GM19023 (cell line): ENCODE results near the gene C8G.
A peak's percentile ranks its signal among the peaks of the same experiment; 100 is the strongest.

Experiments
- ATAC-seq: cut with Tn5 transposase; IDR thresholded peaks from one replicate; pipeline ENCODE4 v1.9.1; 2021; ENCODE audit warnings: mild to moderate bottlenecking, moderate library complexity; ENCODE audit not compliant: unreplicated experiment

Gene C8G

DNA sequence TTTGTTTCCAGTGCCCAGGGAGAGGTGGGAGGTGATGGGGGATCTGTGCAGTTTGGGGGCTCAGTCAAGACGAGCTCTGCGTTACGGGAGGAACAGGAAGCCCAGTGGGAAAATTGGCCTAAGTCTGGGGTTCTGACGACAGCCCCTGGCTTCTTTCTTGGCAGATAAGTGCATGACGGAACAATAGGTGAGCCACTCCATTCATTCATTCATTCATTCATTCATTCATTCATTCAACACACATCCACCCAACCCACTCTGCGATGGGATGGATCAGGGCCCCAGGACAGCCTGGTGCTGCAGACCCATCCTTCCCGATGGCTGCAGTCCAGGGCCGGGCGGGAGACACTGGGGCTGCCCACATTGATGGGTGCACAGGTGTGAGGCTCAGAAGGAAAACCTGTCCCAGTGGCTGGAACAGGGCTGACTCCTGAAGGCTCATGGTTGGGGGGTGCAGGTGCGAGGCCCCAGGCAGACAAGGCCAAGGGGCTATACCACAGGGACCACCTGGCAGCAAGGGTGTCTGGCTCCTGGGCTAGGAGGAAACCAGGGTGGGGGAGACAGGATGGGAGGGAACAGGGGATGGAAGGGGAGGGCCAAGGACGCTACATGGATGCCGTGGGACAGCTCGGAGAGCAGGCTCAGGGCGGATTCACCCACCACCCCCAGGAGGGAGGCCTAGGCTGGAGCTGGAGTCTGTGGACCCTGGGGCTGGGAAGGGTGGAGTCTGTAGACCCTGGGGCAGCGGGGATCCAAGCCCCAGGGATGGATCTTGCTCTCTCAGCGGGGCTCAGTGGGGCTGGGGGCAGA, 35.8 kb downstream of the C8G start:
- ATAC-seq = no peak

DNA sequence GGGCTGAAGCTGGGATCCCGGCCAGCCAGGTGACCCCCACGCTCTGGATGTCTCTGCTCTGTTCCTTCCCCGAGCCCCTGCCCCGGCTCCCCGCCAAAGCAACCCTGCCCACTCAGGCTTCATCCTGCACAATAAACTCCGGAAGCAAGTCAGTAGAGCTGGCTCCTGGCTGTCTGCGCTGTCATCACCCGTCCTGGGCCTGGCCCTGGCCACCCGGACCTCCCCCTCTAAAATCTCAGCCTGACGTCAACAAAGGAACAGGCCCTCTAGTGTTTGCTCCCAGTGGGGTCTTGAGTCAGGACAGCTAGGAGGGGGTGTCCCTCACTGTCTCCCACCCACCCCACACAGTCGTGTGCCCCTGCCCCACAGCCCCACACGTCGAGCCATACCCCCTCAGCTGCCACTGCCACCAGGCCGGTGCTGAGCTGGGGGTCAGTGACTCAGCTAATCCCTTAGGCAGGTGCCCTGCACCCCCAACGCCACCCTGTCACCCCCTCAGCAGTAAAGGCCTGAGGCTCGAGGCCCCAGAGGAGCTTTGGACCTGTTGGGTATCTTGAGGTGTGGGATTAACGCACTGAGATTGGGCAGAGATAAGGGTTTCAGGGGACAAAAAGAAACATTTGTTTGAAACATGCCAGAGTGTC, 36.7 kb downstream of the C8G start:
- no peak for ATAC-seq

DNA sequence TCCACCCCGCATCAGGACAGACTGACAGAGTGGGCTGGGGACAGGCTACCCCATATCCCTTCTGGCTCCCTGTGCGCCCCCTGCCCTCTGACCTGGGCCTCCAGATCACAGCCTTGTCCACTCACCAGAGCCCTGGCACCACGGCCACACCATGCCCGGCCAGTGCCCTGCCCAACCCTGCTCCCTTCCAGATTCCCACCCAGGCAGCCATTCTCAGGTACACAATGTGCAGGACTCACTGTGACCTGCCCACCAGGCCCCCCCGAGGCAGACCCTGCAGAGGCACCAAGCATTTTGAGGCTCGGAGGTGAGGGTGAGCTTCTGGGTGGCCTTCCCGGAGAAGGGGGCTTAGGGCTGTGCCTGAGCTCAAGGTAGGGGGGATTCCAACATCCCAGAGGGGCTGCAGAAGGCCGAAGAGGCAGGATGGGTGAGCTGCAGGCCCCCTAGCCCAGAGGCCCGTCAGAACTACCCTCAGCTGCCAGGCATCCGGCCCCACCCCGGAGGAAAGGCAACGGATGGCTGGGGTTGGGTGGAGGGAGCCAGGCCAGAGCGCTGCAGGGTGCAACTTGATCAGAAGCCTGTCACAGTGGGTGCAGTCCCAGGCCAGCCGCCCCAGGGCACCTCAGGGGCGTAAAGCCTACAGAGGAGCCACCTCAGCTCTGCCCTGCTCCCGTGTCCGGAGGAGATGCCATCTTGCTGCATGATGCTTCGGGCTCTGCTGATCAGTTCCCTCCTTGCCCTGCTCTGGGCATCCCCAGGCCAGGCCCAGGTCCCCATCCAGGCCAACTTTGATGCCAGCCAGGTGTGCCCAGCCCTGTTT, 37.4 kb downstream of the C8G start, which contains the start of gene LCNL1:
LCNL1 (plus strand) TSS at position 762 of the 820 bp plus-strand sequence. CDS start 594 bp downstream, outside the sequence.
- no peak for ATAC-seq

DNA sequence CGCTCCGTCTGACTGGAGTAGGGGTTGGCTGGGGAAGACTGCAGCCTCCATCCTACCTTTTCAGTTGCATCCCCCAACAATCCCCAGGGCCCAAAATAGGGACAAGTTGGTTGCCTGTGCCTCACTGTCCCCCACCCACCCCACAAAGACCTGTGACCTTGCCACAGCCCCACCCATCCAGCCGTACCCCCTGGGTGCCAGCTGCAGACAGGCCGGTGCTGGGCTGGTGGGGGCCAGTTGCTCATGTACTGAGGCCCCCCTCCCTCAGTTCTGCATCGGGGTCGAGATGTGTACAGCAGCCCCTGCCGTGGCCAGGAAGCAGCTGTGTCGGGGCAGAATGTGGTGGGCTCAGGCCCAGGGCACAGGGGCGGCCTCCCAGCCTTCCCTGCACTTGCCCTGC, 38.1 kb downstream of the C8G start:
- no peak for ATAC-seq

DNA sequence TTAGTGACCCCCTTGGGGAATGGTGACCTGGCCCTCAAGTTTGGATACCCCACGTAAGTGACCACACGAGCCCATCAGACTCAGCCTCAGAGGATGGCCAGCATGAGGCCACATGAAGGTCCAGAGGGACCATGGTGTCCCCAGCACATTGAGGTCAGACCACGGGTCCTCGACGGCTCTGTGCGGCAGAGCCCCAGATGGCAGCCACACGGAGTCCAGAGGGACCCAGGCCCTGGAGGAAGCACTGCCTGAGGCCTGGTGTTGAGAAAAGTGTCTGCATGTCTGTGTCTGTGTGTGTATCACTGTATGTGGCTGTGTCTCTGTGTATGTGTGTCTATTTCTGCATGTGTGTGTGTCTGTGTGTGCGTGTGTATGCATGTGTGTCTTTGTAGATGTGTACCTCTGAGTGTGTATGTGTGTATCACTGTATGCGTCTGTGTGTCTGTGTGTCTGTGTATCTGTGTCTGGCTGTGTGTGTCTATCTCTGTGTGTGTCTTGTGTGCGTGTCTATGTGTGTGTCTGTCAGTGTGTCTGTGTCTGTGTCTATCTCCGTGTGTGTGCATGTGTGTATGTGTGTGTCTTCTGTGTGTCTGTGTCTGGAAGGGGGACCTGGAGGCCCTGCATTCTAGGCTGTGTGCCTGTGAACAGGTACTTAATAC, 38.7 kb downstream of the C8G start:
- no peak for ATAC-seq

DNA sequence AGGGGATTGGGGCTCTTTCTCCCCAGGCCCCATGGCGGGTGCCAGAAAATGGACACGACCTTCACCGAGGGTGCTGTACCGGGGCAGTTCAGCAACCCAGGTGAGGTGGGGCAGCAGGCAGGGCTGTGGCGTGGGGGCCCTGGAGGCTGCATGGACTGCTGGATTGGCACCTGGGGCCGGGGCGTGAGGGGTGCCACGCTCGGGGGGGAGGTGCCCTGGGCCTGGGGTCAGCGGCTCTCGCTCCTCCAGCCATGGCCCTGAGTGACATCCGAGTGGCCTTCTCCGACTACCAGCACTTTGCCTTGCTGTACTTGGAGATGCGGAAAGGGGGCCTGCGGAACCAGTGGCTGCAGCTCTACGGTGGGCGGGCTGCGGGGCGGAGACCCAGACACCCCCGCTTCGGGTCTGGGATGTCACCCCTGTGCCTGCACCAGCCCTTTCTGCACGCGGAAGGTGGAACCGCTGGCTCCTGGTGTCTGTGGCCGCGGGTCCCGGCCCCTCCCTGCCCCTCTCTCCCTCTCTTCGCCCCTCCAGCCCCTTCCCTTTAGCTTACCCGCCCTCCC, 39.5 kb downstream of the C8G start:
- ATAC-seq = no peak

DNA sequence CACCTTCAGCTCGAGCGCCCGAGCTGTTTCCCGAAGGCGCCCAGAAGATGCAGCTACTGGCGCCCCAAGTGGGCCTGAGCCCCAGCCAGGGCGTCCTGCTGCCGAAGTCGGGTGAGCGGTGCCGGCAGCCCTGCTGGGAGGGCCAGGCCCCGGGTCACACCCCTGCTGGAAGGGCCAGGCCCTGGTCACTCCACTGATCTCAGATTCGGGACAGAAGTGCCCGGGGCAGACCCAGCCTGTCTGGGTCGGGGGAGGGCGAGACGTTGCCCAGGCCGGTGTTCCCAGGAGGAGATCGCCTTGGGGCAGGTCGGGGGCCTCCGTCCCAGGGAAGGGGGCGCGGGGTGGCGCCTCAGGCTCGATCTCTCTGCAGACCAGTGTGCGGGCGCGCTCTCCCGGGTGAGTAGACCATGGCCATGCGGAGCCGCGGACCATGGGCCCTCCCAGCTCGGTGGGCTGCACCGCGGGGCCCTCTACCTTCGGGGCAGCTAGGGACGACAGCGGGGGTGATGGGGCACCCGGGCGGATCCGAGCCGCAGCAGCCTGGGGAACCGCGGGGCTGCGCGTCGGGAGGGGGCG, 40.1 kb downstream of the C8G start:
- ATAC-seq = no peak

DNA sequence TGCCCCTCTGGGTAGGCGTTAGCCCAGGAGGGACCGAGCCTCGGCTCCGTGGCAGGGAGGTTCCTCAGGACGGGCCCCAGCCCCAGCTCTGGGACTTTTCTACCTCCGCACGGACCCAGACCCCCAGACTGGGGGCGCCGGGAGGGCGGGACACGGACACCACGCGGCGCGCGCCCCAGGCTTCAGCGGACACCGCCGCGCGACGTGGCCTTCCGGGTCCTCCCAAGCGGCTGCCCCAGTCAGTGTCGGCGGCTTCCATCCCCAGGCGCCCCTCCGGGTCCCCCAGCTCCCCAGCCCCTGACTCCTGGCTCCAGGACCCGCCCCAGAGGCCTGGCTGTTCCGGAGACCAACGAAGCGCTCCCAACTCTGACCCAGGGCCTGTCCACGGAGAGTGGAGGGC, 40.8 kb downstream of the C8G start:
- no peak for ATAC-seq

DNA sequence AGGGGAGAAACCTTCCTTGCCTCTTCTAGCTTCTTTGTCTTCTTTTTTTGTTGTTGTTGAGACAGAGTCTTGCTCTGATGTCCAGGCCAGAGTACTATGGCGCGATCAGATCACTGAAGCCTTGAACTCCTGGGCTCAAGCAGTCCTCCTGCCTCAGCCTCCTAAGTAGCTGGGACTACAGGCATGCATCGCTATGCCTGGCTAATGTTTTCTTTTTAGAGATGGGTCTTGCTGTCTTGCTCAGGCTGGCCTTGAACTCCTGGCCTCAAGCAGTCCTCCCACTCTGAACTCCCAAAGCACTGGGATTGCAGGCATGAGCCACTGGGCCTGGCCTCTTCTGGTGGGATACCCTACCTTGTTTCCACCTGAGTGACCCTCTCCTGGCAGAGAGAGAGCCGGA, 43.8 kb downstream of the C8G start:
- no peak for ATAC-seq

DNA sequence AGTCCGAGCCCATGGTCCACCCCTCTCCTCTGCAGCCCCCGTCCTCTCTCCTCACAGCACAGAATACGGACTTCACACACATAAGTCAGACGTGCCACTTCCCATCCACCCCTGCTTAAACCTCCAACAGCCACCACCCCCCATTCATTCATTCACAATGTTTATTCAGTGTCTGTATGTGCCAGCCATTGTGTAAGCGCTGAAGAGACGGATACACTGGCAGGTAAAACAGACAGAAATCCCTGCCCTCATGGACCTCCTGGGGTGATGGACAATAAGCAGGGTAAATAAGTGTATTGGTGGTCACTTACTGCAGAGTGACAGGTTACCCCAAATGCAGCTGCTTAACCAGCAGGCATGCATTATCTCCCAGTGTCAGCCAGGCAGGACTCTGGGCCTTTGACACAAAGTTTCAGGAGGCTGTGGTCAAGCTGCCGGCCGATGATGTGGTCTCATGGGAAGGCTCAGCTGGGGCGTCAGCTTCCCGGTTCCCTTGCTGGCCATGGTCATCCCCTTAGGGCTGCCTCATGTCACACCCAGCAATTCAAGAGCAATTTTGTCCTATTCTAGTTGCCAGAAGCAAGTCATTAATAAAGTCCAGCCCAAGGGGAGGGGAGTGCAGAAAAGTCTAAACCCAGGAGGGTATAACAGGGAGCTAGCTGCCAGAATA, 45.3 kb downstream of the C8G start:
- ATAC-seq = no peak

DNA sequence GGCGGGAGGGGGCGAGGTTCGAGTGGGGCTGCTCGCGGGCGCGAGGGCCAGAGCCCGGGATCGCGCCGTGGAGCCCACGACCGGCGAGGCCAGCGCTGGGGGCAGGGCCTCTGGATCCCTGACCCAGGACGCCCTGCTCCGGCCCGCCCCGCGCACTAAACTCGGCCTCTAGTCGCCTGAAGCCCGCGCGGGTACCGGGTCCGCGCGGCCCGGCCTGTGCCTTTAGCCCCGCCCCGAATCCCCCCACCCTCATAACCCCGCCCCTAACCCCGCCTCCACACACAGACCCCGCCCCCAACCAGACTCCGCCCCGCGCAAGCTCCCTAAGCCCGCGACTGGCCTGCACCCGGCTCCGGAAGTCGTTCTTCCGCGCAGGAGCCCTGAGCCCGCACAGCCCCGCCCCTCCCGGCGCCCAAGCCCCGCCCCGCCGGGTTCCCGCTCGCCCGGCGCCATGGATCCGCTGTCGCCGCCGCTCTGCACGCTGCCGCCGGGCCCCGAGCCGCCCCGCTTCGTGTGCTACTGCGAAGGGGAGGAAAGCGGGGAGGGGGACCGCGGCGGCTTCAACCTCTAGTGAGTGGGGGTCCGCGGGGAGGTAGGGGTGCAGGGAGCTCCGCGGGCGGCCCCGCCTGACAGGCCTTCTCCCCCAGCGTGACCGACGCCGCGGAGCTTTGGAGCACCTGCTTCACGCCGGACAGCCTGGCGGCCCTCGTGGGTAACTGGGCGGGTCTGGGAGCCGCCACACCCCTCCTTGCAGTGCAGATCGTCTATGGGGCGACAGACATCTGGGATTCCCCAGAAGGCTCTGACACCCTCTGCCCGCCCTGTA, 47.2 kb downstream of the C8G start, which contains the start of gene PAXX:
PAXX (plus strand) TSS at position 430 of the 826 bp plus-strand sequence; CDS start at position 452, 22 bp downstream.
- ATAC-seq = peak; percentile 80

DNA sequence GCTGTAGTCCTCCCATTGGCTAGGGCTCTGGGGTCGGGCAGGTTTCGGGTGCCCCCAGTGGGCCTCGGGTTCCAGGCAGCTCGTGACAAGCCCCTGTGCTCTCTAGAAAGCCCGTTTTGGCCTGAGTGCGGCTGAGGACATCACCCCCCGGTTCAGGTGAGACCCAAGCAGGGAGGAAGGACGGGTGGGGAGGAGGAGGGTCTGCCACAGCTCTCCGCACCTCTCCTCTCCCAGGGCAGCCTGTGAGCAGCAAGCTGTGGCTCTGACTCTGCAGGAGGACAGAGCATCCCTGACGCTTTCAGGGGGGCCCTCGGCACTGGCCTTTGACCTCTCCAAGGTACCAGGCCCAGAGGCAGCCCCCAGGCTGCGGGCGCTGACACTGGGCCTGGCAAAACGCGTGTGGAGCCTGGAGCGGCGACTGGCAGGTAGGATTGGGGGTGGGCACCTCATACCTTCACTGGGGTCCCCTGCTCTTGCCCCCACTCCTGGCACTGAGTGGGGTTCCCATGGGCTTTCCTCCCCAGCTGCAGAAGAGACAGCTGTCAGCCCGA, 47.9 kb downstream of the C8G start:
- no peak for ATAC-seq

DNA sequence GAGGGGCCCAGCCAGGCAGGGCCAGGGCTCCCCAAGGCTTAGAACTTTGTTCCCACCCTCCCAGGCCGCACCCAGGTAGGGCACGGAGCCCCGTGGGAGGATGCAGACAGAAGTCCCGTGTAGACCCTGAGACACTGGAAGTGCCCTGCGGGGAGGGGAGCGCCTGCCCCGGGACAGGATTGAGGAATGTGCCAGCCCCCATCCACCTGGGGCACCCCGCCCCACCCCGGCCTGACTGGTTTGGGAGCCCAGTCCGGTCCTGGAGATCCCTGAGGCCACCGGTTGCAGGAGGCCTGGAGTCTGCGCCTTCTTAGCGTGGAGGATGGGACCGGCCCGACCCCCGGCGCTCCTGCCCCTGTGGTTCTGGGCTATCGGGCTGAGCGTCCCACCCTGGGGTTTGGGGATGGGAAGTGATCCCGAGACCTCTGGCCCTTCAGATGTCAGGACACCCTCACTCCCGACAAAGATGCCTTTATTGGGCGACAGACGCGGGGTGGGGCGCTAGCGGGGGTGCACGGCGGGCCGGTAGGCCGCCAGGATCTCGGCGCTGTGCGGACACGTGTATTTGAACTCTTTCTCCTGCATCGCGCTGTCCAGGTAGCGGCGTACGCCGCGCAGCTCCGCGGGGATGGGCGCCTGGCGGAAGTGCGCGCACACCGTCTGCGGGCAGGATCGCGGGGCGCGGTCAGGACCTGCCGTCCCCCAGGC, 49.3 kb downstream of the C8G start:
- ATAC-seq = no peak

DNA sequence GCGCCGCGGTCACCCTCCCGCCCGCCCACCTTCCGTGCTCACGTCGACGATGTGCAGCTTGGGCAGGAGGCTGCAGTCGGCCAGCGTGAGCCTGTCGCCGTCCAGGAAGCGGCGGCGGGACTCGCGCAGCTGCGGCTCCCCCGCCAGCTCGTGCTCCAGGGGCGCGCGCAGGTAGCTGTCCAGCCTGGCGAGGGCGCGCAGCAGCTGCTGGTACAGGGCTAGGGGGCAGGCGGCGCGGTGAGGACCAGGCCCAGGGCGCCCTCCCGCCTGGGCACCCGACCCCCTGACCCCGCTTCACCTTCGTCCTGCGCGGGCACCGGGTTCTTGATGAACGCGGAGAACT, 49.8 kb downstream of the C8G start:
- ATAC-seq = no peak

DNA sequence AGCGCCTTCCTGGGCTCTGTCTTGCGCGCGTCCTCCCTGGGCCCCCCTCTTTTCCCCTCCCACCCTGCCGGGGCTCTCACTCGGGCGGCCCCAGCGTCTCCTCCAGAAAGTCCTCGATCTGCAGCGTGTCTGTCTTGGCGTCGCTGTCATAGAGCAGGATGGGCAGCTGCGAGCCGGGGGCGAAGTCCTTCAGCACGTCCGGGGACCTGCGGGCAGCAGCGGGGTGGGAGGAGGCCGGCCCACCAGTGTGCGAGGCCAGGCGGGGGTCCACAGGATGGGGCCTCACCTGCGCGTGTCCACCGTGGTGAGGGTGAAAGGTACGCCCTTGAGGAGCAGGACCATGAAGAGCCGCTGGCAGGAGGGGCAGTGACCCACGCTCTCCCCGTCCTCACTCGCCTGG, 50.3 kb downstream of the C8G start:
- no peak for ATAC-seq

DNA sequence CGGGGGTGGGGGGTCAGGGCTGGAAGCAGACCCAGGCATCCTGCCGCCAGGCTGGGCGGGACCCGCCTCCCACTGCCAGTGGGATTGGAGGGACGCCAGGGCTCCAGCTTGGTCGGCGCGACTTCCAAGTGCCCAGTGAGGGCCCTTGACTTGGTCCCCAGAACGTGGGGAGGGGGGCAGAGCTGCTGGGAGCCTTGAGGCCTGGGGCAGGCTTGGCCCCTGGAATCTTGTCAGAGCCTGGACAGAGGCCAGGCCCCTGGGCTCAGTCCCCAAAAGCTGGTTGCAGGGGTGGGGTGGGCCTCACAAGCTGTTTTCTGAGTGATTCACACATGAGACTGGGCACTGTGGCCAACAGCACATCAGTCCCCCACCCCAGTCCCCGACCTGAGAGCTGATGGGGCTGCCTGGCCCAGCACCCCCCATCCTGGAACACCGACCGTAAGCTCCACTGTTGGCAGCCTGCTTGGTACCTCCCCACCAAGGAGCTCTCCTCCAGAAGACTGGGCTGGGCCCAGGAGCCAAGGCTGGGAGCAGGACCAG, 50.8 kb downstream of the C8G start:
- ATAC-seq = no peak
